ENCODE data around the gene PRR22. TPM values are rescaled to one million over a fixed set of nuclear protein-coding genes. Genes with fewer than 3 reads are reported as not detected.
"Not testable (repeated sequence)": the region's sequence is repeated elsewhere in the genome, so short reads cannot be mapped to it uniquely, and the experiment has no call there.

PRR22 gene
- total RNA-seq, 2 experiments from 2014 or later: 8.5 to 9.9 TPM

- CTCF ChIA-PET: no interaction called here
Observed at GRCh38 chr19:5778402-5778801, 6.1 kb downstream of the PRR22 start.

DNA sequence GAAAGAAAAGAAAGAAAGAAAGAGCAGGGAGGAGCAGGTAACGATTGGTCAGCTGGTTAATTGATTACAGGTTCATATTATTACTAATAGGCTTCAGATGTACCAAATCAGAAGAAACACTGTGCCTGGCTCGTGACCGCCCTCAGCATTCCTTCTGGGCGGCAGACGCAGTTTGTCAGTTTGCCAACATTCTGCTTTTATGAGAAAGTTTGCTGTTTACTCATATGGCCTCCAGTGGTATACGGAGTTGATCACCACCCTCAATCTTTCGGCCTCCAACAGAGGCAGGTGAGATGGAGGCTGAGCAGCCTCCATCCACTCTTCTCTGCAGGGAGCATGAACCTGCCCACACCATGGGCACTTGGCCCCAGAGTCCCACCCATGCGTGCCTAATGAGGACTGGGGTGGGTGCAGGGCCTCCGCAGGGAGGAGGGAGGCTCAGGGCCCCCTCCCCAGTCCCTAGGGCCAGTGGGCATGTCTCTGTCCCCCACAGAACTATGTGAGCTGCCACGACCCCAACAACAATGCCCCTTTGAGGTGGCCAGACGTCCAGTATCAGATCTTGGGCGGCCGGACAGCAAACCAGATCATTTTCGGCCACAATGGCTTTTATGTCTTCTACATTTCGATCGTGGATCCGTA lies 8.8 kb downstream of the PRR22 start:
- ChIA-PET POLR2A (no interaction called here), CTCF (no interaction called here)

More at GRCh38 chr19:5778402-5778801, 6.1 kb downstream of the PRR22 start:
- POLR2A ChIA-PET: no interaction called here

DNA sequence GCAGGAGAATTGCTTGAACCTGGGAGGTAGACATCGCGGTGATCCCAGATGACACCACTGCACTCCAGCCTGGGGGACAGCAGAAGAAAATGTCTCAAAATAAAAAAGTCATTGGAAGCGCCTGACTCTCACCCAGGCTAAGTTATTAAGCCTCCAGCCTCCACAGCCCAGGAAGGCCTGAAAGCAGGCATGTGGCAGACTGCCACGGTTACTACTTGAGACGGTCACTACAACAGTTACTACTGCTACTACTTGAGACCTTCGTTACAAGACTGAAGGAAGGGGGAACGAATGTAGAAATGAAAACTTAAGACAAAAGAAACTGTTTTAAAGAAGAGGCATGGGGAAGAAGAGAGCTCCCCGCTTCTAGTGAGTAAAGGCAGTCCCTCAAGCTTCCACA lies 9.6 kb downstream of the PRR22 start:
- CTCF ChIA-PET: no interaction called here
- POLR2A ChIA-PET: interaction anchor here (0.7 kb wide), 1 partner anchor 50 kb away, joined by 4 read pairs; no protein-coding TSS in a partner anchor

GRCh38 chr19:5773276-5773675 lies 11.3 kb downstream of the PRR22 start:
- CTCF ChIA-PET: no interaction called here
- POLR2A ChIA-PET: no interaction called here

DNA sequence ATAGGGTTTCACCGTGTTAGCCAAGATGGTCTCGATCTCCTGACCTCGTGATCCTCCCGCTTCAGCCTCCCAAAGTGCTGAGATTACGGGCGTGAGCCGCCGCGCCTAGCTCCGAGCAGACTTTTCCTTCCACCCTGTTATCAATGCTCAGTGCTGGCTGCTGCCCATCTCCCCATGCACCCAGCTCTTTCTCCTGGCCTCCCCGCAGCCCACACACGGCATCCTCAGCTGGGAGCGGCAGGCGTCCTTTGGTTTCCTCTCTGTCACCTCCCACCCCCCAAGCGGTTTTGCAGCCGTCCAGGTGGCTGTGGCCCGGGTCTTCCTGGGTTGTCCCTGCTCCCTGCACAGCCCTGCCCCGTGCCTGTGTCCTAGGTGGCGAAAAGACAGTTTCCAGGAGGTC lies 12.1 kb downstream of the PRR22 start:
- ChIA-PET POLR2A (no interaction called here), CTCF (no interaction called here)

DNA sequence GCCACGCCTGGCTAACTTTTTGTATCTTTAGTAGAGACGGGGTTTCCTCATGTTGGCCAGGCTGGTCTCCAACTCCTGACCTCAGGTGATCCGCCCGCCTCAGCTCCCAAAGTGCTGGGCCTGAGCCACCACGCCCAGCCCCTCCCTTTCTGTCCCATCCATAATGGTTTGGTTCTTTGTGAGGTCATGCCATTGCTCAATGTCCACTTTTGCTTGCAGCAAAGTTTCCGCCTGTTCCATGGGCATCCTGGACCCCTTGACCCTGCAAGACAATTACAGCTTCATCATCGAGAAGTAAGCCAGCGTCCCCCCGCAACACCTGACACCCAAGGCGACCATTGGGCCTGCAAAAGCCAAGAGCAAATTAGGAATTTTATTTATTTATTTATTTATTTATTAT lies 16.6 kb downstream of the PRR22 start:
- ChIA-PET POLR2A (no interaction called here), CTCF (interaction anchor here (0.6 kb wide), 1 partner anchor 24 kb away, joined by 3 read pairs; no protein-coding TSS in a partner anchor)

DNA sequence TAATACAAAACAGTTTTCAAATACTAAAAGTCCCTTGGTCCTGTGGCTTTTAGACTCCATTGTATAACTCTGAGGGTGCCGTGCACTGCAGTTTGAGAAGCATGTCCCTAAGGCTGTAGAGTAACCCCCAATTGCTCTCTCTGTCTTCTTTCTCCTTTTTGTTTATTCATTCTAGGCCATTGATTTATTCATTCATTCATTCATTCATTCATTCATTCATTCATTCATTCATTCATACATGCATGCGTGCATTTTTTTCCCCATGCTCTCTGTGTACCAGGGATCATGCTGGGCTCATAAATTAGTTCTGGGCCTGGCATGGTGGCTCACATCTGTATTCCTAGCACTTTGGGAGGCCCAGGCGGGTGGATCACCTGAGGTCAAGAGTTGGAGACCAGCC lies 19.3 kb downstream of the PRR22 start:
- ChIA-PET CTCF (no interaction called here), POLR2A (no interaction called here)

- CTCF ChIA-PET: no interaction called here
- POLR2A ChIA-PET: no interaction called here
Observed at GRCh38 chr19:5762608-5763217, 21.8 kb downstream of the PRR22 start.

DNA sequence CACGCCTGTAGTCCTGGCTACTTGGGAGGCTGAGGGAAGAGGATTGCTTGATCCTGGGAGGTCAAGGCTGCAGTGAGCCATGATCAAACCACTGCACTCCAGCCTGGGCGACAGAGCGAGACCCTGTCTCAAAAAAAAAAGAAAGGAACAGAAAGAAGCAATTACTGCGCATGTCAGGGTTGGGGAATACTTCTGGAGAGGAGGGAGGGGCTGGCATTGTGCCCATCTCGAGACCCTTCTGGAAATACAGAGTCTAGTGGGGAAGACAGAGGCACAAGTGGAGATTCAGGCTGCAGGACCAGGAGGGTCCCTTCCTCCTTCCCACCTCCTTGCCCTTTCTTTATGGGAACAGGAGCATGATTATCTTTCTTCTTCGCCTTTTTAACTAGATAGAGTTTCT lies 30.8 kb downstream of the PRR22 start:
- ChIA-PET CTCF (no interaction called here), POLR2A (no interaction called here)

GRCh38 chr19:5751709-5752108 lies 32.8 kb downstream of the PRR22 start:
- POLR2A ChIA-PET: no interaction called here
- CTCF ChIA-PET: no interaction called here

GRCh38 chr19:5749505-5749904 lies 35.0 kb downstream of the PRR22 start:
- ChIA-PET CTCF (interaction anchor here (0.7 kb wide), 1 partner anchor 762 kb away, joined by 3 read pairs; no protein-coding TSS in a partner anchor), POLR2A (no interaction called here)

DNA sequence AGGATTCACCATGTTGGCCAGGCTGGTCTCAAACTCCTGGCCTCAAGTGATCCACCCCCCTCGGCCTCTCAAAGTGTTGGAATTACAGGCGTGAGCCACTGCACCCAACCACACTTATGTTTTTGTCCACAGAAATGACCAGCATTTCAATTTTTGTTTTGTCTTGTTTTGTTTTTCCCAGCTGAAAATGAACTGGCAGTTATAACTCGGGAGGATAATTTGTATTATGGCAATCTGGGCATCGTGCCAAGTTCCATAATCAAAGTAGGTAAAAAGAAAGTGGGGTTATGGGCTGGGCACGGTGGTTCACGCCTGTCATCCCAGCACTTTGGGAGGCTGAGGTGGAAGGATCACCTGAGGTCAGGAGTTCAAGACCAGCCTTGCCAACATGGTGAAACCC lies 35.6 kb downstream of the PRR22 start:
- CTCF ChIA-PET: interaction anchor here (0.6 to 1.0 kb wide), 2 partner anchors 25 to 239 kb away, joined by 3 to 5 read pairs; no protein-coding TSS in a partner anchor
- POLR2A ChIA-PET: not testable (repeated sequence)

DNA sequence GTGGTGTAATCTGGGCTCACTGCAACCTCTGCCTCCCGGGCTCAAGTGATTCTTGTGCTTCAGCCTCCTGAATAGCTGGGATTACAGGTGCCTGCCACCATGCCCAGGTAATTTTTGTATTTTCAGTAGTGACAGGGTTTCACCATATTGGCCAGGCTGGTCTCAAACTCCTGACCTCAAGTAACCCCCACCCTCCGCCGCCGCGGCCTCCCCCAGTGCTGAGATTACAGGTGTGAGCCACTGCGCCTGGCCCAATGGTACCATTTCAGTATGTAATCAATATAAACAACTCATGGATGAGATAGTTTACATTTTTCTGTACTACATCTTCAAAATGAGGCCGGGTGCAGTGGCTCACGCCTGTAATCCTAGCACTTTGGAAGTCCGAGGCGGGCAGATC lies 39.5 kb downstream of the PRR22 start:
- POLR2A ChIA-PET, CTCF ChIA-PET: not testable (repeated sequence)

DNA sequence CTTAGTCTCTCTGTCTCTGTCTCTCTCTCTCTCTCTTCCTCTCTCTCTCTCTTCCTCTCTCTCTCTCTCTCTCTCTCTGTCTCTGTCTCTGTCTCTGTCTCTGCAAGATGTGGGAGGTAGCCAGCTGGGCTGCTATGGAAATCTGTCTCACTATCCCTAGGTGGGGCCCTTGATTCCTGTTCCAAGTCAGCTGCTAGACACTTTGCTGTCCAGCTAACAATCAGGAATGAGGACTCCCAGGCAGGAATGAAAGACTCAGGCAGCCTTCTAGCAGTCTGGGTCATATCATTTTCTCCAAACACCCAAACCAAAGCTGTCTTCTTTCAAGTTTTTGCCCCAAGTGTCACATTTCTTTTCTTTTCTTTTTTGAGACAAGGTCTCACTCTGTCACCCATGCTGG lies 40.9 kb downstream of the PRR22 start:
- ChIA-PET POLR2A (no interaction called here), CTCF (interaction anchor here (0.6 kb wide), 1 partner anchor 24 kb away, joined by 3 read pairs; no protein-coding TSS in a partner anchor)

- ChIA-PET POLR2A (no interaction called here), CTCF (no interaction called here)
Observed at GRCh38 chr19:5742051-5742450, 42.5 kb downstream of the PRR22 start.

GRCh38 chr19:5738423-5738822 lies 46.1 kb downstream of the PRR22 start:
- POLR2A ChIA-PET: interaction anchor here (0.6 kb wide), 1 partner anchor 38 kb away, joined by 4 read pairs; no protein-coding TSS in a partner anchor
- CTCF ChIA-PET: interaction anchor here (0.6 kb wide), 1 partner anchor 18 kb away, joined by 3 read pairs; the partner anchor contains the start of genes CATSPERD and LONP1

DNA sequence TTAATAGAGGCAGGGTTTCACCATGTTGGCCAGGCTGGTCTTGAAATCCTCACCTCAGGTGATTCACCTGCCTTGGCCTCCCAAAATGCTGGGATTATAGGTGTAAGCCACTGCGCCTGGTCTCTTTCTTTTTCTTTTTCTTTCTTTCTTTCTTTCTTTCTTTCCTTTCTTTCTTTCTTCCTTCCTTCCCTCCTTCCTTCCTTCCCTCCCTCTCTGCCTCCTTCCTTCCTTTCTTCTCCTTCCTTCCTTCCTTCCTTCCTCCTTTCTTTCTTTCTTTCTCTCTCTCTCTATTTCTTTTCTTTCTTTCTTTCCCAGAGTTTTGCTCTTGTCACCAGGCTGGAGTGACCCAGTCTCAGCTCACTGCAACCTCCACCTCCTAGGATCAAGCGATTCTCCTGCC lies 51.4 kb downstream of the PRR22 start:
- POLR2A ChIA-PET, CTCF ChIA-PET: not testable (repeated sequence)

Other genes with a start within 250 kb of the PRR22 start
- gene TINCR, start 216.8 kb downstream of the PRR22 start, total RNA-seq: under 1 TPM; 0.27 to 0.48 TPM
- gene SAFB2, start 162.0 kb downstream of the PRR22 start, total RNA-seq: 10 to 100 TPM; 78.5 to 83.6 TPM
- 100 to 1,000 TPM; 128 to 129 TPM for gene SAFB, start 161.7 kb downstream of the PRR22 start, total RNA-seq
- 10 to 100 TPM; 54.6 to 62.1 TPM for gene MICOS13, start 104.2 kb downstream of the PRR22 start, total RNA-seq
- gene HSD11B1L, start 103.7 kb downstream of the PRR22 start, total RNA-seq: 1 to 10 TPM; 1.8 to 2.2 TPM
- 1,000 to 10,000 TPM; 1,455 to 1,458 TPM for gene RPL36, start 94.5 kb downstream of the PRR22 start, total RNA-seq
- gene LONP1, start 64.6 kb downstream of the PRR22 start, total RNA-seq: 100 to 1,000 TPM; 284 to 290 TPM
- not detected for gene CATSPERD, start 64.1 kb downstream of the PRR22 start, total RNA-seq
- gene DUS3L, start 6.4 kb upstream of the PRR22 start, total RNA-seq: 10 to 100 TPM; 85.1 to 94.6 TPM
- gene NRTN, start 20.3 kb upstream of the PRR22 start, total RNA-seq: under 1 TPM in 1 of 2 experiments, not detected in 1; 0.25 TPM
- gene FUT6, start 55.0 kb upstream of the PRR22 start, total RNA-seq: not detected
- gene FUT3, start 66.7 kb upstream of the PRR22 start, total RNA-seq: not detected
- gene FUT5, start 85.8 kb upstream of the PRR22 start, total RNA-seq: not detected
- 100 to 1,000 TPM; 238 to 252 TPM for gene NDUFA11, start 119.0 kb upstream of the PRR22 start, total RNA-seq
- 1 to 10 TPM; 1.7 to 1.9 TPM for gene VMAC, start 120.1 kb upstream of the PRR22 start, total RNA-seq
- gene CAPS, start 129.5 kb upstream of the PRR22 start, total RNA-seq: 1 to 10 TPM; 1.7 to 2.2 TPM
- 100 to 1,000 TPM in 1 of 2 experiments, 10 to 100 TPM in 1; 98.8 to 104 TPM for gene RANBP3, start 193.4 kb upstream of the PRR22 start, total RNA-seq